ENCODE results near the gene PAN2. TPM values are rescaled to one million over a fixed set of nuclear protein-coding genes. Genes with fewer than 3 reads are reported as not detected.
A peak's percentile ranks its signal among the peaks of the same experiment; 100 is the strongest.

The PAN2 gene
- total RNA-seq, 1 donor from 2014 or later = 101 TPM

- H3K4me1 Mint-ChIP-seq (ENCODE audit: low read depth, unreplicated experiment) = no peaks in the 10 kb centered on the region
Measured at GRCh38 chr12:56341616-56342015, 7.8 kb upstream of the PAN2 start.

DNA sequence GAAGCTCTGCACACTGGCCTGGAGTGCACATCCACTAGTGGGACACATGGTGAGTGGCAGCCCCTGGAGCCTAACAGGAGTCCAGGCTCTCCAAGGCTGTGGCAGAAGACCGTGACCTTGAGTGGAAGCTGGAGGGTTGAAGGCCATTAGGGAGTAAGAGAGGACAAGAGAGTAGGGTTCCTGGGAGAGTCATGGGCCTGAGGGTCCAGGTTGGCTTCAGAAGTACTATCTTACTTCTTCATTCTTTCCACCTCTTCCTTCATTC, 5.3 kb upstream of the PAN2 start:
- Mint-ChIP-seq H3K27ac (ENCODE audit: unreplicated experiment) (peak overlapping the region; percentile 44), H3K4me3 (ENCODE audit: unreplicated experiment) (no peak overlapping the region), H3K4me1 (ENCODE audit: low read depth, unreplicated experiment) (peaks cover 2% of the 10 kb centered on the region), H3K27me3 (ENCODE audit: unreplicated experiment) (no peaks in the 10 kb centered on the region), H3K9me3 (ENCODE audit: unreplicated experiment) (peaks cover 6% of the 10 kb centered on the region), H3K36me3 (ENCODE audit: unreplicated experiment) (no peaks in the 10 kb centered on the region)
- DNase-seq = no peak
- TF ChIP-seq, protein P1, sequence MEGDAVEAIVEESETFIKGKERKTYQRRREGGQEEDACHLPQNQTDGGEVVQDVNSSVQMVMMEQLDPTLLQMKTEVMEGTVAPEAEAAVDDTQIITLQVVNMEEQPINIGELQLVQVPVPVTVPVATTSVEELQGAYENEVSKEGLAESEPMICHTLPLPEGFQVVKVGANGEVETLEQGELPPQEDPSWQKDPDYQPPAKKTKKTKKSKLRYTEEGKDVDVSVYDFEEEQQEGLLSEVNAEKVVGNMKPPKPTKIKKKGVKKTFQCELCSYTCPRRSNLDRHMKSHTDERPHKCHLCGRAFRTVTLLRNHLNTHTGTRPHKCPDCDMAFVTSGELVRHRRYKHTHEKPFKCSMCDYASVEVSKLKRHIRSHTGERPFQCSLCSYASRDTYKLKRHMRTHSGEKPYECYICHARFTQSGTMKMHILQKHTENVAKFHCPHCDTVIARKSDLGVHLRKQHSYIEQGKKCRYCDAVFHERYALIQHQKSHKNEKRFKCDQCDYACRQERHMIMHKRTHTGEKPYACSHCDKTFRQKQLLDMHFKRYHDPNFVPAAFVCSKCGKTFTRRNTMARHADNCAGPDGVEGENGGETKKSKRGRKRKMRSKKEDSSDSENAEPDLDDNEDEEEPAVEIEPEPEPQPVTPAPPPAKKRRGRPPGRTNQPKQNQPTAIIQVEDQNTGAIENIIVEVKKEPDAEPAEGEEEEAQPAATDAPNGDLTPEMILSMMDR (IDR thresholded peaks at IDR 0.05; ENCODE audit: partially characterized antibody, unreplicated experiment) = no peak

More at GRCh38 chr12:56341616-56342015, 7.8 kb upstream of the PAN2 start:
- H3K36me3 Mint-ChIP-seq (ENCODE audit: unreplicated experiment) = no peaks in the 10 kb centered on the region
- H3K4me3 Mint-ChIP-seq (ENCODE audit: unreplicated experiment) = no peak overlapping the region
- no peak for DNase-seq
- no peak overlapping the region for H3K27ac Mint-ChIP-seq (ENCODE audit: unreplicated experiment)
- peaks cover 3% of the 10 kb centered on the region for H3K9me3 Mint-ChIP-seq (ENCODE audit: unreplicated experiment)
- TF ChIP-seq, protein P1 (IDR thresholded peaks at IDR 0.05; ENCODE audit: partially characterized antibody, unreplicated experiment) = no peak
- H3K27me3 Mint-ChIP-seq (ENCODE audit: unreplicated experiment) = no peaks in the 10 kb centered on the region

- no peak for DNase-seq
- Mint-ChIP-seq H3K4me1 (ENCODE audit: low read depth, unreplicated experiment) (peaks cover 2% of the 10 kb centered on the region), H3K27ac (ENCODE audit: unreplicated experiment) (peak within 1 kb of the TSS; percentile 44), H3K9me3 (ENCODE audit: unreplicated experiment) (peaks cover 8% of the 10 kb centered on the region), H3K27me3 (ENCODE audit: unreplicated experiment) (peaks cover 2% of the 10 kb centered on the region), H3K4me3 (ENCODE audit: unreplicated experiment) (no peak within 1 kb of the TSS), H3K36me3 (ENCODE audit: unreplicated experiment) (no peaks in the 10 kb centered on the region)
- TF ChIP-seq, protein P1 (IDR thresholded peaks at IDR 0.05; ENCODE audit: partially characterized antibody, unreplicated experiment) = no peak
Measured at GRCh38 chr12:56338308-56339157, 4.7 kb upstream of the PAN2 start, which contains the start of gene IL23A. TSS of gene IL23A (plus strand) at chr12:56338884. CDS start at chr12:56339045, 161 bp downstream.

- peaks cover 8% of the 10 kb centered on the region for H3K9me3 Mint-ChIP-seq (ENCODE audit: unreplicated experiment)
- H3K27ac Mint-ChIP-seq (ENCODE audit: unreplicated experiment) = no peak overlapping the region
- H3K36me3 Mint-ChIP-seq (ENCODE audit: unreplicated experiment) = no peaks in the 10 kb centered on the region
- TF ChIP-seq, protein P1 (IDR thresholded peaks at IDR 0.05; ENCODE audit: partially characterized antibody, unreplicated experiment) = no peak
- no peak overlapping the region for H3K4me3 Mint-ChIP-seq (ENCODE audit: unreplicated experiment)
- DNase-seq = no peak
- H3K4me1 Mint-ChIP-seq (ENCODE audit: low read depth, unreplicated experiment) = peaks cover 5% of the 10 kb centered on the region
- peaks cover 3% of the 10 kb centered on the region for H3K27me3 Mint-ChIP-seq (ENCODE audit: unreplicated experiment)
Measured at GRCh38 chr12:56337753-56338251, 4.0 kb upstream of the PAN2 start.

Data from glutamatergic neuron (in vitro differentiated cells).